Breast epithelium (tissue), 4 donors: ENCODE results near the gene CPEB2. TPM values are rescaled to one million over a fixed set of nuclear protein-coding genes. Genes with fewer than 3 reads are reported as not detected.

Experiments used
- DNase-seq, 2 donors: peaks; one replicate each; pipeline ENCODE4 v3.0.0-alpha.2; 2019; ENCODE audit warnings: low spot score in 2 of 2
- H3K27ac ChIP-seq, 2 donors: fragments of 200-600 bp; sonication (generic) in 1 of 2; one replicate each; pipeline ENCODE4 v1.5.1; 2016 to 2019; ENCODE audit warnings: mild to moderate bottlenecking in 1 of 2
- H3K27me3 ChIP-seq, 2 donors: fragments of 200-600 bp; sonication (generic) in 1 of 2; one replicate each; pipeline versions ENCODE4 v1.5.1 to v1.6.0; 2017 to 2019; ENCODE audit warnings: control low read depth in 1 of 2, mild to moderate bottlenecking in 1 of 2
- H3K36me3 ChIP-seq: fragments of 200-600 bp; one replicate; pipeline ENCODE4 v1.5.1; 2019
- H3K4me1 ChIP-seq, 2 donors: fragments of 200-600 bp; sonication (generic); one replicate each; pipeline ENCODE4 v1.5.1; 2016 to 2019; ENCODE audit warnings: control low read depth in 1 of 2
- H3K4me3 ChIP-seq, 3 donors: fragments of 200-600 bp; sonication (generic); 1 replicate in 2 of 3; 2 replicates in 1 of 3; pipeline ENCODE4 v1.5.1; 2016 to 2019; ENCODE audit warnings: mild to moderate bottlenecking in 3 of 3, moderate library complexity in 2 of 3
- H3K9me3 ChIP-seq, 2 donors: fragments of 200-600 bp; sonication (generic) in 1 of 2; one replicate each; pipeline ENCODE4 v1.5.1; 2016 to 2019; ENCODE audit warnings: control low read depth in 1 of 2
- CTCF ChIP-seq, 3 donors: fragments of 450-650 bp; IDR thresholded peaks; one replicate each; pipeline ENCODE4 v1.5.1; 2016 to 2017; ENCODE audit warnings: antibody characterized with exemption in 3 of 3, mild to moderate bottlenecking in 3 of 3, moderate library complexity in 3 of 3
- POLR2A ChIP-seq: fragments of 450-650 bp; IDR thresholded peaks from one replicate; pipeline ENCODE4 v1.6.1; 2016; ENCODE audit warnings: antibody characterized with exemption, mild to moderate bottlenecking, moderate library complexity
- POLR2AphosphoS5 ChIP-seq, 3 donors: sonication (generic); formaldehyde crosslinking; IDR thresholded peaks; one replicate each; pipeline ENCODE4 v1.6.1; 2017; ENCODE audit warnings: antibody characterized with exemption in 3 of 3
- intact Hi-C: fragments of 100-400 bp; cut with DNase I; formaldehyde crosslinking; loops from one replicate; pipeline ENCODE4 v1.15.1; 2023; ENCODE audit warnings: low total_unique reads
- total RNA-seq, 3 donors: library from RNA; depleted of rRNA; stranded (reverse); fragments of >200 nt; gene quantifications; one replicate each; pipeline ENCODE4 v1.1.0, GENCODE V29; 2016

CPEB2 gene
- total RNA-seq, 3 donors from 2014 or later: 16.7 to 33.4 (median 26.4) TPM

GRCh38 chr4:15035159-15035558 lies 32.9 kb downstream of the CPEB2 start:
- intact Hi-C loops: no loop called here

DNA sequence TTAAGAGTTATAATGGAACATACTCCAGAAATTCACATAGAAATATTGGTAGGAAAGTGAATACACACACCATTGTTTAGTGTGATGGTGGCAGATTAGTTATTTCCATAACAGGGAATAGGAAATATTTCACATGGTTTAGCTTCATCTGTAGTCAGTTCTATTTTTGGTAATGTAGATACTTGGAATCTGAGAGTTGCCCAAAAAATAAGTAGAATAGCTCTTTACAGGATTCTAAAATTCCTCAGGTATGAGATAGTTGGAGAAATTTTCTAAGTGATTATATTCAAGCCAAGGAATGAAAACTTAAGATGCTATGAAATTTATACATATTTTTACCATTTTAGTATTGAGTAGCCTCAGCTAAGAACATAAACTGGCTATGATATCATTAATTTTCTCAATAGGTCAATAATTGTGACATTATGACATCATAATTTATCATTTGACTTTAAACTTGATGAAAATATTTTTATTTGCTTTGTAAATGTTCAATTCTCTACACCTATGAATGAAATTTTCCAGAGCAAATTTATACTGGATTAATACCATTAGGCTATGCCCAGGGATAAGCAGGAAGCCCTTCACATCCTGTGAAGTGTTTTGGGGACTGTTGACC lies 35.8 kb downstream of the CPEB2 start:
- H3K27ac ChIP-seq: no peak overlapping the region
- no peak for TF ChIP-seq POLR2AphosphoS5 (IDR thresholded peaks at IDR 0.05)
- TF ChIP-seq POLR2A: no peak
- no peak for TF ChIP-seq CTCF (IDR thresholded peaks at IDR 0.05)
- no peaks in the 10 kb centered on the region for H3K4me1 ChIP-seq
- intact Hi-C loops: no loop called here
- no peaks in the 10 kb centered on the region for H3K9me3 ChIP-seq
- no peak overlapping the region for H3K4me3 ChIP-seq
- H3K36me3 ChIP-seq: no peaks in the 10 kb centered on the region
- no peaks in the 10 kb centered on the region for H3K27me3 ChIP-seq
- no peak for DNase-seq

More at GRCh38 chr4:15035159-15035558, 32.9 kb downstream of the CPEB2 start:
- DNase-seq: no peak
- TF ChIP-seq CTCF (IDR thresholded peaks at IDR 0.05) (no peak), POLR2AphosphoS5 (IDR thresholded peaks at IDR 0.05) (no peak), POLR2A (no peak)
- Histone ChIP-seq H3K4me1 (no peaks in the 10 kb centered on the region), H3K27ac (no peak overlapping the region), H3K9me3 (no peaks in the 10 kb centered on the region), H3K4me3 (no peak overlapping the region), H3K27me3 (no peaks in the 10 kb centered on the region), H3K36me3 (no peaks in the 10 kb centered on the region)

- no peaks in the 10 kb centered on the region for H3K4me1 ChIP-seq
- no peaks in the 10 kb centered on the region for H3K27me3 ChIP-seq
- H3K4me3 ChIP-seq: no peak overlapping the region
- TF ChIP-seq POLR2A: no peak
- no peak for TF ChIP-seq CTCF (IDR thresholded peaks at IDR 0.05)
- H3K27ac ChIP-seq: no peak overlapping the region
- intact Hi-C loops: no loop called here
- no peak for DNase-seq
- no peaks in the 10 kb centered on the region for H3K36me3 ChIP-seq
- H3K9me3 ChIP-seq: no peaks in the 10 kb centered on the region
Measured at GRCh38 chr4:15040916-15041463, 38.7 kb downstream of the CPEB2 start.

- Histone ChIP-seq H3K9me3 (no peaks in the 10 kb centered on the region), H3K27me3 (no peaks in the 10 kb centered on the region), H3K36me3 (no peaks in the 10 kb centered on the region), H3K27ac (no peak overlapping the region), H3K4me1 (no peaks in the 10 kb centered on the region), H3K4me3 (no peak overlapping the region)
- TF ChIP-seq POLR2AphosphoS5 (IDR thresholded peaks at IDR 0.05) (no peak), CTCF (IDR thresholded peaks at IDR 0.05) (no peak), POLR2A (no peak)
- no peak for DNase-seq
- intact Hi-C loops: no loop called here
Measured at GRCh38 chr4:15042529-15043167, 40.4 kb downstream of the CPEB2 start.

GRCh38 chr4:15043226-15043625 lies 40.9 kb downstream of the CPEB2 start:
- no peaks in the 10 kb centered on the region for H3K27me3 ChIP-seq
- TF ChIP-seq CTCF (IDR thresholded peaks at IDR 0.05) (no peak), POLR2AphosphoS5 (IDR thresholded peaks at IDR 0.05) (no peak), POLR2A (no peak)
- no peak overlapping the region for H3K4me3 ChIP-seq
- H3K4me1 ChIP-seq: no peaks in the 10 kb centered on the region
- no peaks in the 10 kb centered on the region for H3K36me3 ChIP-seq
- intact Hi-C loops: no loop called here
- DNase-seq: no peak
- H3K9me3 ChIP-seq: no peaks in the 10 kb centered on the region
- H3K27ac ChIP-seq: no peak overlapping the region
